HEK293 (cell line): ENCODE data around the gene PCBP3.
A peak's percentile ranks its signal among the peaks of the same experiment; 100 is the strongest.

Experiments
- IKZF3 ChIP-seq: fragments of 450-650 bp; IDR thresholded peaks from 2 replicates; pipeline ENCODE4 v1.5.0; 2018; ENCODE audit warnings: missing biosample characterization, mild to moderate bottlenecking, missing genetic modification characterization, moderate library complexity
- KLF16 ChIP-seq: fragments of 450-650 bp; formaldehyde crosslinking; IDR thresholded peaks from 2 replicates; pipeline ENCODE4 v1.5.1; 2017; ENCODE audit warnings: missing biosample characterization, missing genetic modification characterization
- MEIS1 ChIP-seq: sonication (generic); formaldehyde crosslinking; IDR thresholded peaks from 2 replicates; pipeline ENCODE4 v1.8.1; 2022; ENCODE audit warnings: missing genetic modification reagents, mild to moderate bottlenecking, borderline replicate concordance
- ZBTB7A ChIP-seq: fragments of 450-650 bp; formaldehyde crosslinking; IDR thresholded peaks from 2 replicates; pipeline ENCODE4 v1.5.1; 2016; ENCODE audit warnings: low read depth, missing biosample characterization, missing genetic modification characterization
- ZNF121 ChIP-seq: fragments of 450-650 bp; formaldehyde crosslinking; IDR thresholded peaks from 2 replicates; pipeline ENCODE4 v1.5.1; 2016; ENCODE audit warnings: missing biosample characterization, missing genetic modification characterization
- ZNF146 ChIP-seq: fragments of 450-650 bp; formaldehyde crosslinking; IDR thresholded peaks from 2 replicates; pipeline ENCODE4 v1.5.1; 2016; ENCODE audit warnings: missing biosample characterization, missing genetic modification characterization
- ZNF155 ChIP-seq: fragments of 450-650 bp; formaldehyde crosslinking; IDR thresholded peaks from 2 replicates; pipeline ENCODE4 v1.5.1; 2016; ENCODE audit warnings: missing biosample characterization, missing genetic modification characterization
- ZNF16 ChIP-seq: fragments of 450-650 bp; formaldehyde crosslinking; IDR thresholded peaks from 2 replicates; pipeline ENCODE4 v1.5.1; 2016; ENCODE audit warnings: low read depth, missing biosample characterization, missing genetic modification characterization
- ZNF184 ChIP-seq: fragments of 450-650 bp; IDR thresholded peaks from 2 replicates; pipeline ENCODE4 v1.5.1; 2018; ENCODE audit warnings: missing biosample characterization, mild to moderate bottlenecking, missing genetic modification characterization
- ZNF19 ChIP-seq: fragments of 450-650 bp; formaldehyde crosslinking; IDR thresholded peaks from 2 replicates; pipeline ENCODE4; 2016; ENCODE audit warnings: missing biosample characterization, missing genetic modification characterization, low read depth
- ZNF202 ChIP-seq: fragments of 450-650 bp; formaldehyde crosslinking; IDR thresholded peaks from 2 replicates; pipeline ENCODE4 v1.5.1; 2016; ENCODE audit warnings: missing biosample characterization, missing genetic modification characterization, borderline replicate concordance
- ZNF26 ChIP-seq: fragments of 450-650 bp; formaldehyde crosslinking; IDR thresholded peaks from 2 replicates; pipeline ENCODE4 v1.5.1; 2016; ENCODE audit warnings: missing biosample characterization, missing genetic modification characterization
- ZNF274 ChIP-seq, 2 experiments: fragments of 200-500 bp in 1 of 2; fragments of 450-650 bp in 1 of 2; sonication (Bioruptor generic) in 1 of 2; formaldehyde crosslinking in 1 of 2; IDR thresholded peaks; 2 replicates each; pipeline versions ENCODE4 v1.5.1 to v1.6.1; 2014 to 2016; ENCODE audit warnings: borderline replicate concordance in 1 of 2, inconsistent platforms in 1 of 2, low read length in 1 of 2, missing biosample characterization in 1 of 2, missing genetic modification characterization in 1 of 2
- ZNF350 ChIP-seq: fragments of 450-650 bp; formaldehyde crosslinking; IDR thresholded peaks from 2 replicates; pipeline ENCODE4 v1.5.0; 2017; ENCODE audit warnings: missing biosample characterization, mild to moderate bottlenecking, missing genetic modification characterization
- ZNF433 ChIP-seq: fragments of 450-650 bp; formaldehyde crosslinking; IDR thresholded peaks from 2 replicates; pipeline ENCODE4 v1.5.1; 2016; ENCODE audit warnings: missing biosample characterization, missing genetic modification characterization, low read depth
- ZNF514 ChIP-seq: fragments of 450-650 bp; formaldehyde crosslinking; IDR thresholded peaks from 2 replicates; pipeline ENCODE4 v1.5.1; 2016; ENCODE audit warnings: missing biosample characterization, missing genetic modification characterization
- ZNF548 ChIP-seq: fragments of 450-650 bp; formaldehyde crosslinking; IDR thresholded peaks from 2 replicates; pipeline ENCODE4 v1.5.1; 2016; ENCODE audit warnings: missing biosample characterization, missing genetic modification characterization
- ZNF580 ChIP-seq: fragments of 450-650 bp; formaldehyde crosslinking; IDR thresholded peaks from 2 replicates; pipeline ENCODE4 v1.5.1; 2016; ENCODE audit warnings: missing biosample characterization, missing genetic modification characterization
- ZNF596 ChIP-seq: fragments of 450-650 bp; IDR thresholded peaks from 2 replicates; pipeline ENCODE4 v1.5.0; 2018; ENCODE audit warnings: missing biosample characterization, mild to moderate bottlenecking, missing genetic modification characterization, moderate library complexity
- ZNF623 ChIP-seq: fragments of 450-650 bp; formaldehyde crosslinking; IDR thresholded peaks from 2 replicates; pipeline ENCODE4 v1.5.1; 2016; ENCODE audit warnings: missing biosample characterization, missing genetic modification characterization
- ZNF629 ChIP-seq: fragments of 450-650 bp; formaldehyde crosslinking; IDR thresholded peaks from 2 replicates; pipeline ENCODE4 v1.5.1; 2017; ENCODE audit warnings: missing biosample characterization, missing genetic modification characterization
- ZNF658 ChIP-seq: fragments of 450-650 bp; formaldehyde crosslinking; IDR thresholded peaks from 2 replicates; pipeline ENCODE4; 2016; ENCODE audit warnings: missing biosample characterization, missing genetic modification characterization
- ZNF660 ChIP-seq: fragments of 450-650 bp; IDR thresholded peaks from 2 replicates; pipeline ENCODE4 v1.5.1; 2018; ENCODE audit warnings: missing biosample characterization, mild to moderate bottlenecking, missing genetic modification characterization
- ZNF664 ChIP-seq: fragments of 450-650 bp; formaldehyde crosslinking; IDR thresholded peaks from 2 replicates; pipeline ENCODE4 v1.5.1; 2016; ENCODE audit warnings: missing biosample characterization, missing genetic modification characterization
- ZNF677 ChIP-seq: fragments of 450-650 bp; IDR thresholded peaks from 2 replicates; pipeline ENCODE4 v1.5.0; 2018; ENCODE audit warnings: missing biosample characterization, mild to moderate bottlenecking, missing genetic modification characterization, moderate library complexity
- ZNF692 ChIP-seq: fragments of 450-650 bp; formaldehyde crosslinking; IDR thresholded peaks from 2 replicates; pipeline ENCODE4 v1.5.1; 2016; ENCODE audit warnings: missing biosample characterization, missing genetic modification characterization
- ZSCAN16 ChIP-seq: fragments of 450-650 bp; formaldehyde crosslinking; IDR thresholded peaks from 2 replicates; pipeline ENCODE4 v1.5.1; 2016; ENCODE audit warnings: missing biosample characterization, missing genetic modification characterization
- ZSCAN30 ChIP-seq: fragments of 450-650 bp; IDR thresholded peaks from 2 replicates; pipeline ENCODE4 v1.5.1; 2018; ENCODE audit warnings: missing biosample characterization, mild to moderate bottlenecking, missing genetic modification characterization, moderate library complexity
- TF ChIP-seq, protein P1 (sequence below): fragments of 450-650 bp; IDR thresholded peaks from 2 replicates; pipeline ENCODE4 v1.5.1; 2018; ENCODE audit warnings: missing biosample characterization, mild to moderate bottlenecking, missing genetic modification characterization
- TF ChIP-seq, protein P2 (sequence below): fragments of 450-650 bp; formaldehyde crosslinking; IDR thresholded peaks from 2 replicates; pipeline ENCODE4 v1.5.1; 2016; ENCODE audit warnings: missing biosample characterization, missing genetic modification characterization
- TF ChIP-seq, protein P3 (sequence below): fragments of 450-650 bp; formaldehyde crosslinking; IDR thresholded peaks from 2 replicates; pipeline ENCODE4 v1.5.1; 2016; ENCODE audit warnings: missing biosample characterization, missing genetic modification characterization
- TF ChIP-seq, protein P4 (sequence below): fragments of 450-650 bp; IDR thresholded peaks from 2 replicates; pipeline ENCODE4 v1.5.1; 2018; ENCODE audit warnings: missing biosample characterization, missing genetic modification characterization

PCBP3 gene

DNA sequence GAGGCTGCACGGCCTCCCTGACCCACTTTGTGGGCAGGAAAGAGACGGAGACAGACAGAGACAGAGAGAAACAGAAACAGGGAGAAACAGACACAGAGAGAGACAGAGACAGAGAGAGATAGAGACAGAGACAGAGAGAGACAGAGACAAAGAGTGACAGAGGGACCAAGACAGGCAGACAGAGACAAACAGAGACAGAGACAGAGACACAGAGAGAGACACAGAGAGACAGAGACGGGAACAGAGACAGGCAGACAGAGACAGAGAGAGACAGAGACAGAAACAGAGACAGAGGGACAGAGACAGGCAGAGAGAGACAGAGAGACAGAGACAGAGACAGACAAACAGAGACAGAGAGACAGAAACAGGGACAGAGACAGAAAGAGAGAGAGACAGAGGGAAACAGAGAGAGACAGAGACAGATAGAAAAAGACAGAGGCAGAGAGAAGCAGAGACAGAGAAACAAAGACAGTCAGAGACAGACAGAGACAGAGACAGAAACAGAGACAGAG, 341.1 kb downstream of the PCBP3 start (continued):
- TF ChIP-seq ZBTB7A (tag by site-specific recombination) (peak; percentile 77; the same call in 1 of the 2 replicates), ZNF146 (tag by site-specific recombination) (no peak; the same call in 1 of the 2 replicates), ZNF155 (tag by site-specific recombination) (no peak), ZNF580 (tag by site-specific recombination) (no peak), ZNF677 (tag by site-specific recombination) (no peak), ZNF596 (tag by site-specific recombination) (peak; percentile 58), ZNF548 (no peak), ZNF184 (tag by site-specific recombination) (no peak), ZNF19 (tag by site-specific recombination) (no peak), ZNF664 (tag by site-specific recombination) (no peak), MEIS1 (CRISPR knock-in tag) (no peak), ZNF274 (IDR thresholded peaks at IDR 0.05; ENCODE audit: low read length) (no peak), ZNF274 (tag by site-specific recombination; IDR thresholded peaks at IDR 0.05; ENCODE audit: borderline replicate concordance) (no peak), ZNF623 (tag by site-specific recombination) (no peak), KLF16 (tag by site-specific recombination) (no peak), ZNF660 (no peak), ZNF26 (tag by site-specific recombination) (no peak), ZNF202 (tag by site-specific recombination) (no peak; the same call in 1 of the 2 replicates), ZNF350 (tag by site-specific recombination) (no peak), ZNF16 (tag by site-specific recombination) (no peak), ZNF629 (tag by site-specific recombination) (no peak), ZNF433 (tag by site-specific recombination) (no peak), ZSCAN30 (tag by site-specific recombination) (no peak), IKZF3 (tag by site-specific recombination) (no peak), ZNF121 (no peak), ZNF658 (no peak), ZNF514 (tag by site-specific recombination) (no peak), ZNF692 (tag by site-specific recombination) (no peak), ZSCAN16 (tag by site-specific recombination) (no peak)
- TF ChIP-seq, protein P1, sequence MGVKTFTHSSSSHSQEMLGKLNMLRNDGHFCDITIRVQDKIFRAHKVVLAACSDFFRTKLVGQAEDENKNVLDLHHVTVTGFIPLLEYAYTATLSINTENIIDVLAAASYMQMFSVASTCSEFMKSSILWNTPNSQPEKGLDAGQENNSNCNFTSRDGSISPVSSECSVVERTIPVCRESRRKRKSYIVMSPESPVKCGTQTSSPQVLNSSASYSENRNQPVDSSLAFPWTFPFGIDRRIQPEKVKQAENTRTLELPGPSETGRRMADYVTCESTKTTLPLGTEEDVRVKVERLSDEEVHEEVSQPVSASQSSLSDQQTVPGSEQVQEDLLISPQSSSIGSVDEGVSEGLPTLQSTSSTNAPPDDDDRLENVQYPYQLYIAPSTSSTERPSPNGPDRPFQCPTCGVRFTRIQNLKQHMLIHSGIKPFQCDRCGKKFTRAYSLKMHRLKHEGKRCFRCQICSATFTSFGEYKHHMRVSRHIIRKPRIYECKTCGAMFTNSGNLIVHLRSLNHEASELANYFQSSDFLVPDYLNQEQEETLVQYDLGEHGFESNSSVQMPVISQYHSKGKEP (tag by site-specific recombination), result no peak
- TF ChIP-seq, protein P2, sequence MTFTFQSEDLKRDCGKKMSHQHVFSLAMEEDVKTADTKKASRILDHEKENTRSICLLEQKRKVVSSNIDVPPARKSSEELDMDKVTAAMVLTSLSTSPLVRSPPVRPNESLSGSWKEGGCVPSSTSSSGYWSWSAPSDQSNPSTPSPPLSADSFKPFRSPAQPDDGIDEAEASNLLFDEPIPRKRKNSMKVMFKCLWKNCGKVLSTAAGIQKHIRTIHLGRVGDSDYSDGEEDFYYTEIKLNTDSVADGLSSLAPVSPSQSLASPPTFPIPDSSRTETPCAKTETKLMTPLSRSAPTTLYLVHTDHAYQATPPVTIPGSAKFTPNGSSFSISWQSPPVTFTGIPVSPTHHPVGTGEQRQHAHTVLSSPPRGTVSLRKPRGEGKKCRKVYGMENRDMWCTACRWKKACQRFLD (tag by site-specific recombination), result no peak
- TF ChIP-seq, protein P3, sequence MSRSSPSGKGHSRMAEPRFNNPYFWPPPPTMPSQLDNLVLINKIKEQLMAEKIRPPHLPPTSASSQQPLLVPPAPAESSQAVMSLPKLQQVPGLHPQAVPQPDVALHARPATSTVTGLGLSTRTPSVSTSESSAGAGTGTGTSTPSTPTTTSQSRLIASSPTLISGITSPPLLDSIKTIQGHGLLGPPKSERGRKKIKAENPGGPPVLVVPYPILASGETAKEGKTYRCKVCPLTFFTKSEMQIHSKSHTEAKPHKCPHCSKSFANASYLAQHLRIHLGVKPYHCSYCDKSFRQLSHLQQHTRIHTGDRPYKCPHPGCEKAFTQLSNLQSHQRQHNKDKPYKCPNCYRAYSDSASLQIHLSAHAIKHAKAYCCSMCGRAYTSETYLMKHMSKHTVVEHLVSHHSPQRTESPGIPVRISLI (tag by site-specific recombination), result no peak
- TF ChIP-seq, protein P4, sequence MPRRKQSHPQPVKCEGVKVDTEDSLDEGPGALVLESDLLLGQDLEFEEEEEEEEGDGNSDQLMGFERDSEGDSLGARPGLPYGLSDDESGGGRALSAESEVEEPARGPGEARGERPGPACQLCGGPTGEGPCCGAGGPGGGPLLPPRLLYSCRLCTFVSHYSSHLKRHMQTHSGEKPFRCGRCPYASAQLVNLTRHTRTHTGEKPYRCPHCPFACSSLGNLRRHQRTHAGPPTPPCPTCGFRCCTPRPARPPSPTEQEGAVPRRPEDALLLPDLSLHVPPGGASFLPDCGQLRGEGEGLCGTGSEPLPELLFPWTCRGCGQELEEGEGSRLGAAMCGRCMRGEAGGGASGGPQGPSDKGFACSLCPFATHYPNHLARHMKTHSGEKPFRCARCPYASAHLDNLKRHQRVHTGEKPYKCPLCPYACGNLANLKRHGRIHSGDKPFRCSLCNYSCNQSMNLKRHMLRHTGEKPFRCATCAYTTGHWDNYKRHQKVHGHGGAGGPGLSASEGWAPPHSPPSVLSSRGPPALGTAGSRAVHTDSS (tag by site-specific recombination), result no peak
